Fibroblast of pulmonary artery (primary cell): ENCODE results near the gene NOXA1.

Experiments
- DNase-seq: peaks from one replicate; pipeline ENCODE4 v3.0.0-alpha.2; 2010; ENCODE audit warnings: low read depth
- H3K4me3 ChIP-seq: replicated peaks from 2 replicates; pipeline ENCODE4 v1.5.1; 2011; ENCODE audit warnings: low read depth, mild to moderate bottlenecking, control low read depth, low read length, moderate library complexity
- TF ChIP-seq, protein P1 (sequence below): IDR thresholded peaks from 2 replicates; pipeline ENCODE4 v1.5.1; 2011; ENCODE audit warnings: mild to moderate bottlenecking, control low read depth, low read length, inconsistent platforms; ENCODE audit errors: missing control alignments

Gene NOXA1

DNA sequence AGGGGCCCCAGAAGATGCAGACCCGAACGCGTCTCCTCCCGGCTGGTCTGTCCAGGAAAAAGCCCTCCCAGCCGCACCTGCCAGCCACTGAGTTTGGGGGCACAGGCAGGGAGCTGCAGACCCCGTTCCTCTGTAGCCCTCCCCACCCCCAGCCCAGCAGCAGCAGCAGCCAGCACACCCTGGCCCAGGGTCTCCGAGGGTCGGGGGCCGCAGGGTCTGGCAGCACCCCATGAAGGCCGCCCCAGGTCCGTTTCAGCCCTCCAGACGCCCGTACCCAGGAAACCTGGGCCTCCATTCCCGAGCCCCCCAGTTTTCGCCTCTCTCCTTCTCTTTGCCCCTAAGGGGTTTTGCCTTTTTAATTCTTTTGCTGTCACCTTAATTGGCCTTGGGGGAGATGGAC is 19.9 kb upstream of the NOXA1 start:
- no peak overlapping the region for H3K4me3 ChIP-seq
- no peak for DNase-seq
- TF ChIP-seq, protein P1, sequence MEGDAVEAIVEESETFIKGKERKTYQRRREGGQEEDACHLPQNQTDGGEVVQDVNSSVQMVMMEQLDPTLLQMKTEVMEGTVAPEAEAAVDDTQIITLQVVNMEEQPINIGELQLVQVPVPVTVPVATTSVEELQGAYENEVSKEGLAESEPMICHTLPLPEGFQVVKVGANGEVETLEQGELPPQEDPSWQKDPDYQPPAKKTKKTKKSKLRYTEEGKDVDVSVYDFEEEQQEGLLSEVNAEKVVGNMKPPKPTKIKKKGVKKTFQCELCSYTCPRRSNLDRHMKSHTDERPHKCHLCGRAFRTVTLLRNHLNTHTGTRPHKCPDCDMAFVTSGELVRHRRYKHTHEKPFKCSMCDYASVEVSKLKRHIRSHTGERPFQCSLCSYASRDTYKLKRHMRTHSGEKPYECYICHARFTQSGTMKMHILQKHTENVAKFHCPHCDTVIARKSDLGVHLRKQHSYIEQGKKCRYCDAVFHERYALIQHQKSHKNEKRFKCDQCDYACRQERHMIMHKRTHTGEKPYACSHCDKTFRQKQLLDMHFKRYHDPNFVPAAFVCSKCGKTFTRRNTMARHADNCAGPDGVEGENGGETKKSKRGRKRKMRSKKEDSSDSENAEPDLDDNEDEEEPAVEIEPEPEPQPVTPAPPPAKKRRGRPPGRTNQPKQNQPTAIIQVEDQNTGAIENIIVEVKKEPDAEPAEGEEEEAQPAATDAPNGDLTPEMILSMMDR, result no peak

GRCh38 chr9:137404961-137405567 is 18.1 kb upstream of the NOXA1 start:
- DNase-seq, result no peak
- TF ChIP-seq, protein P1, result no peak
- no peak overlapping the region for H3K4me3 ChIP-seq

- TF ChIP-seq, protein P1, result no peak
- no peak overlapping the region for H3K4me3 ChIP-seq
- DNase-seq, result no peak
Measured at GRCh38 chr9:137405677-137406081, 17.5 kb upstream of the NOXA1 start.

DNA sequence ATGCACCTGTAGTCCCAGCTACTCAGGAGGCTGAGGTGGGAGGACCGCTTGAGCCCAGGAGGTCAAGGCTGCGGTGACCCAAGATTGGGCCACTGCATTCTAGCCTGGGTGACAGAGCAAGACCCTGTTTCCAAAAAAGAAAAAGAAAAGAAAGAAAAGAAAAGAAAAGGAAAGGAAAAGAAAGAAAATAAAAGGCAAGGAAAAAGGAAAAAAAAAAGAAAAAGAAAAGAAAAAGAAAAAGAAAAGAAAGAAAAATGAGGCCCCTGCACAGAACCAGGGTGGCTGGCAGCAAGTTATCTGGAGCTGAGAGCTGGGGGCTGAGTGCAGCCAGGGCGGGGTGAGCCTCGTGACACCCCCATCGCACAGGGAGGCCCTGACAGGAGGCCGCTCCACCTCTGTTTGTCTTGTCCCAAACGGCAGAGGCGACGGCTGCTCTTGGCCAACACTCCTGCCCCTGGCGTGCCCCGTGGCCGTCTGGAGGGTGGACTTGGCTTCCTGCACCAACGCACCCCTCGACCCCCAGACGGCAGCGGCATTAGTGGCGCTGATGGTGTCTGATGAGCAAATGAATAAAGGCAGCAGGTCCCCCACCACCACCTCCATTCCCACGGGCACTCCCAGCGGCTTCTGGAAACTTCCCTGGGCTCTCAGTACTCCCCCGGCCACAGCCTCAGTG is 17.0 kb upstream of the NOXA1 start:
- TF ChIP-seq, protein P1, result no peak
- no peak for DNase-seq
- H3K4me3 ChIP-seq, result peak overlapping the region; percentile 35

GRCh38 chr9:137406876-137407589 is 16.2 kb upstream of the NOXA1 start:
- DNase-seq, result peak; percentile 71

DNA sequence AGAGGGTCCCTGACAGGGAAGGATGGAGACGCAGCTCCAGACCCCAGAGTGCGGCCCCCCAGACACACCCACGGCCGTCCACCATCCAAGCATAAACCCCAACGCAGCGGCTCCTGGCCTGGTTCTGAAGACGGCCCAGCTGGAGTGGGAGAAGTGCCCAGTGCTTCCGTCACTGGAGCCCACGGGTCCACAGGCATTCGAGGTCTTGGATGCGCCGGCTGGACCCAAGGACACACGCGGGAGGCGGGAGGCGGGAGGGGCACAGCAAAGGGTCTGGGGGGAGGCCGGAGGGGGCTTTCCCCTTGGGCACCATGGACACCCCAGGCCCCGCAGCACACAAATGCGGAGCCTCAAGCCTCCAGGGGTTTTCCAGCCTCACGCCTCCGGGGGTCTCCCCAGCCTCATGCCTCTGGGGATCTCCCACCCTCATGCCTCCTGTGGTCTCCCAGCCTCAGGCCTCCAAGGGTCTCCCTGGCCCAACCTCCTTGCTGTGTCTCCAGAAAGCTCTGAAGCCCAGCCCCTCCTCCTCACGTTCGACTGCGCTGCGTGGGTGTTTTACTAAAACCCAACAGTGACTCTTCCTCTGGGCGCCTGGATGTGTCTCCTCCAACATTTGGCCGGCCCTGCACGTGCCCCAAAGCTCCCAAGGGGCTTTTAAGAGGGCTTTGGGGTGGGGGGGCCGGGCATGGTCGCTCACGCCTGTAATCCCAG is 15.4 kb upstream of the NOXA1 start:
- TF ChIP-seq, protein P1, result no peak
- DNase-seq, result no peak
- no peak overlapping the region for H3K4me3 ChIP-seq

More at GRCh38 chr9:137406876-137407589, 16.2 kb upstream of the NOXA1 start:
- H3K4me3 ChIP-seq, result peak overlapping the region; percentile 35
- TF ChIP-seq, protein P1, result peak; percentile 46
